ENCODE measurements around the gene ATP2C2.
"Not testable (repeated sequence)": the region's sequence is repeated elsewhere in the genome, so short reads cannot be mapped to it uniquely, and the experiment has no call there.

The ATP2C2 gene

DNA sequence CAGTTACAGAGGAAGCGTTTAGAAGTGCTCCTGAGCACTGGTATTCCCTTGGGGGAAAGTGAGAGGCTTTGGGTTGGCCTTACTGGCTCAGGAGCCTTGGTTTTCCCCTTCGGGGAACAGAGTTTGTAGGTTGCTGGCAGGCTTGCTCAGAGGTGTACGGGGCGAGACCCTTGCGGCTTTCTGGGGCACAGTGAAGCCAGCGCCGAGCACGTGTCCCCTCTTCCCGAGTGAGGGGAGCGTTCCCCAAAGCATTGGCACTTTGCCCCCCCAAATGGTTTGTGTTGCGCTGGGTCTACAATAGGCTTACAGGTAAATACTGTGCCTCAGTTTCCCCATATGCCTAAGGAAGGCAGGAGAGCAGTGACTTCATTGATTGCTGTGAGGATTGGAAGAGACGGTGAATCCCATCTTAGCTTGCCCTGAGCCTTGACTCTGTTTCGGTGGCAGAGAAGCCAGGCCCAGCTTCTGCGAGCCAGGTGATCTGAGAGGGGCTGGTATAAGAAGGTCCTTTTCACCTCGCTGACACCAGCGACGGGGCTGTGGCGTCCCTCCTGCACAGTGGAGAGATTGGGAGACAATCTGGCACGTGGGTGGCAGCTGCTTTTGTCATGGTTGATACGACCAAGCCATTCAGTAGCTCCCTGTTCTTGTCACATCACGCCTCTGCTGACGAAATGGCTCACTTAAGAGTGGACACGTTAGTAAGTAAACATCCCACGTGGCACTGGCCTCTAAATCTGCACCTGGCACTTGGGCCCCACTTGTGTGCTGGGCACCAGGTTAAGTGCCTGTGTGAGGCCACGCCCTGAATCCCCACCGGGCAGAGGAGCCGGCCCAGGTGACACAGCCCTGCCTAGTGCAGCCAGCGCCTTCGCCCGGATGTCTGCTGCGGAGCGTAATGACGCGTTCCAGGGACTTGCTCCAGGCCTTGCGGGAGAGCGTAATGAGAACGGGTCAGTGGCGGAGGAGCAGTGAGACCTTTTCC lies 81.1 kb downstream of the ATP2C2 start:
- DNase-seq (ENCODE audit: low read depth in 2 of 2, low spot score in 1 of 2), result no peak

- no peak for DNase-seq (ENCODE audit: low read depth in 2 of 2, low spot score in 1 of 2)
These were observed 82.0 kb downstream of the ATP2C2 start for GRCh38 chr16:84450176-84450865.

DNA sequence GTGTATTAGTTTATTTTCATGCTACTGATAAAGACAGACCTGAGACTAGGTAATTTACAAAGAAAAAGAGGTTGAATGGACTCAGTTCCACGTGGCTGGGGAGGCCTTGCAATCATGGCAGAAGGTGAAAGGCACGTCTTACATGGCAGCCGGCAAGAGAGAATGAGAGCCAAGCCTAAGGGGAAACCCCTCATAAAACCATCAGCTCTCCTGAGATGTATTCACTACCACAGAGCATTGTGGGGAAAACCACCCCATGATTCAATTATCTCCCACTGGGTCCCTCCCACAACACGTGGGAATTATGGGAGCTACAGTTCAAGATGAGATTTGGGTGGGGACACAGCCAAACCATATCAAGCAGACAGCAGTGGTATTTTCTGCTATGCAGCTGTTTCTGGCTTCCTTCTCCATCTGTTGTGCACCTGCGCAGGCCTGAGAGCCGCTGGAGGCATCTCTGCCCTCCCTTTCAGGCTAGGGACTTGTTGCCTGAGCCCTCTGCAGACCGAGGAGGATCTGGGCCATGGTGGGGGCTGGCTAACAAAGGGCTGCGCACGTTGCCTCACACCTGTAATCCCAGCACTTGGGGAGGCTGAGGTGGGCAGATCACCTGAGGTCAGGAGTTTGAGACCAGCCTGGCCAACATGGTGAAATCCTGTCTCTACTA lies 82.8 kb downstream of the ATP2C2 start:
- not testable (repeated sequence) for DNase-seq (ENCODE audit: low read depth in 2 of 2, low spot score in 1 of 2)

DNA sequence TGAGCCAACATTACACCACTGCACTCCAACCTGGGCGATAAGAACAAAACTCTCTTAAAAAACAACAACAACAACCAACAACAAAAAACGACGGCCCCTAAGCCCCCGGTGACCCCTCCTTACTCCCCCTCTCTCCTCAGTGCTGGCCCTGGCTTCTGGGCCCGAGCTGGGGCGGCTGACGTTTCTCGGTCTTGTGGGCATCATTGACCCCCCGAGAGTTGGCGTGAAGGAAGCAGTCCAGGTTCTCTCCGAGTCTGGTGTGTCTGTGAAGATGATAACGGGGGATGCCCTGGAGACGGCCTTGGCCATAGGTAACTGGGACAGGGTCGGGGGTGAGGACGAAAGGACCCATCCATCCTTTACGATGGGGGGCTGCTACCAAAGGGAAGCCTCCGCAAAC lies 83.4 kb downstream of the ATP2C2 start:
- no peak for DNase-seq (ENCODE audit: low read depth in 2 of 2, low spot score in 1 of 2)

DNA sequence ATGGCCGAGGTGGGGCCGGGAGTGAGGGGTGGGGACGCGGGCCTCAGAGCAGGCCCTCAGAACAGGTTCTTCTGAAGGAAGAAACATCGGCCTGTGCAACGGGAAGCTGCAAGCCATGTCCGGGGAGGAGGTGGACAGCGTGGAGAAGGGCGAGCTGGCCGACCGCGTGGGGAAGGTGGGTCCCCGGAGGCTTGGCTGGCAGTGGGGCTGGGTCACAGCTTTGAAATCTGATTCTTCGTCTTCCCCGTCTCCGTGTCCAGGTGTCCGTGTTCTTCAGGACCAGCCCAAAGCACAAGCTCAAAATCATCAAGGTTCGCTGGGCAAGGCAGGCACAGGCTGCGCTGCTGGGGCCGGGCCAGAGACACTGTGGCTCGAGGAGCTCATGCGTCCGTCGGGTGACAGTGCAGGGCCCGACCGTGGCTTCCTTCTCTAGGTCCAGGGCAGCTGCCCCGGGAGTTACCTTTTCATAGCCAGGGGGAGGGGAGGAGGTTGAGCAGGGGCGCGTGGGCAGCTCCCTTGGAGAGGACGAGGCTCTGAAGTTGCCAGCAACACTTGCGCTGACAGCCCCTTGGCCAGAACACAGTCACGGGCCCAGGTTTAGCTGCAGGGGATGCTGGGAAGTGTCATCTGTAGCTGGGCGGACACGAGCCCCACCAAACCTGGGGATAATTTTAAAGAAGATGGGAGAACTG lies 84.9 kb downstream of the ATP2C2 start:
- DNase-seq (ENCODE audit: low read depth in 2 of 2, low spot score in 1 of 2), result no peak

GRCh38 chr16:84454611-84455010 lies 86.3 kb downstream of the ATP2C2 start:
- no peak for DNase-seq (ENCODE audit: low read depth in 2 of 2, low spot score in 1 of 2)

DNA sequence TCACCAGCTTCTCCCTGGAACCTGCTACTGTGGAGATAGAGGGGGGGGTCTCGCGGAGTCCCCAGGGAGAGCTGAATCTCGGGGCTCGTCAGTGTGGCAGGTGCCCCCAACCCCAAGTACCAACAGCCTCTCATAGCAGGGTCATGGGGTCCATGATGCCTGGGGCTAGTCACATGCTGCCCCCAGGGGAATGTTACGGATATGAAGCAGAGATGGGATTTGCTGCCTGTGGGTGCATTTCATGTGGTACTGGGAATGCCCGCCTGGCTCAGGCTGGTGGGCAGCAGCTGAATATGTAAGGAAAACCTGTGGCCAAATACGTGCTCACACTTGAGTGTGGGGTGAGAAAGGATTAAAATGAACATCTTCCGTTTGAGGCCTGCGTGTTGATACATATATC lies 86.7 kb downstream of the ATP2C2 start:
- no peak for DNase-seq (ENCODE audit: low read depth in 2 of 2, low spot score in 1 of 2)

- DNase-seq (ENCODE audit: low read depth in 2 of 2, low spot score in 1 of 2), result no peak
These were observed 90.5 kb downstream of the ATP2C2 start for GRCh38 chr16:84458606-84459532.

DNA sequence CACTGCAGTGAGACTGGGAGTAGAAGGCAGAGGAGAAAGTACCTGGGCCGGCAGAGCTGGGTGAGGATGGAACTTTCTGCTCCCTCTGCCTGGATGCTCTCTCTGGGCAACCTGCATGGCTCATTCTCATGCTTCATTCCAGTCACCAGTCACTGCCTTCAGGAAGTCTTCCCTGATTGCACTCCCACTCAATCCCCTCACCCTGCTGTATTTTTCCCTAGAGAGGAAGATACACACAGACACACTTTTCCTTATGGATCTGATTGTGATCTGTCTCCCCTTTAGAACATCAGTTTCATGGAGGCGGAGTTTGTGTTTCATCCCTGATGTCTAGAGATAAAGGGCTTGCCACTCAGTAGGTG lies 91.2 kb downstream of the ATP2C2 start:
- DNase-seq (ENCODE audit: low read depth in 2 of 2, low spot score in 1 of 2), result no peak

DNA sequence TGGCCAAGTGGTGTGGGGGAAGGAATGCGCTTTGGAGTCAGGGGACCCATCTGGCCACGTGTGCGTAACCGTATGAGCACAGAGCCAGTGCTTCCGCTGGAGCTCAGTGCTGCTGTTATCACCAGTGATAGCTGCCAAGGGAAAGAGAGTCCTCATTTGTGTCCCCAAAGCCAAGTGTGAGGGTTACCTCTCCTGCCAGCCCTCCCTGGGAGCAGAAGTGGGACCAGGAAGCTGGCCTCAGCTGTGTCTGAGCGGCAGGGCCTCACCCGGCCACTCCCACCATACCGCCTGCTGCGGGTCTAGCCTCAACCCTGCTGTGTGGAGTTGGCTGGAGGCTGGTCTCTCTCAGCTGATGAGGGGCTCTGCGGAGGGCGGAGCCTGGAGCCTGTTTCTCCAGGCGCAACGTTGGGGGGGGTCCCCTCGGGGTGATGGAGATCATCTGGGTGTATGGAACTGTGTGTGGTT lies 91.6 kb downstream of the ATP2C2 start:
- no peak for DNase-seq (ENCODE audit: low read depth in 2 of 2, low spot score in 1 of 2)

- DNase-seq (ENCODE audit: low read depth in 2 of 2, low spot score in 1 of 2), result no peak
These were observed 92.2 kb downstream of the ATP2C2 start for GRCh38 chr16:84460406-84461028.

DNA sequence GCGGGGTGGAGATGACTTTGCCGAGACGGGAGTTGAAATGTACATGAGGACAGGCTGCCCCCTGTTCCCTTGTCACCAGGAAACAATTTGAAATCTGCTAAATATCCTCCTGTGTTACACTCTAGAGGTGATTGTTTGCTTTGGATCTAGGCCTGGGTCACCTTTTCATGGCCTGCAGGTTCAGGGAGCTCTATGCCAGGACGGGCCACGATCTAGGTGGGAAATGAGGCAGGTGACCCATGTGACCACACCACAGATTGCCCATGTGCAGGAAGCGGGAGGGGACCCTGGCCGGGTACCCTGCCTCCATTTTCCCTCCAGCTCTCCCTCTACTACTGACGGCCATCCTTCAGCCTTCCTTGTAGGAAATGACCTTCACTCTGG lies 92.7 kb downstream of the ATP2C2 start:
- DNase-seq (ENCODE audit: low read depth in 2 of 2, low spot score in 1 of 2), result no peak

DNA sequence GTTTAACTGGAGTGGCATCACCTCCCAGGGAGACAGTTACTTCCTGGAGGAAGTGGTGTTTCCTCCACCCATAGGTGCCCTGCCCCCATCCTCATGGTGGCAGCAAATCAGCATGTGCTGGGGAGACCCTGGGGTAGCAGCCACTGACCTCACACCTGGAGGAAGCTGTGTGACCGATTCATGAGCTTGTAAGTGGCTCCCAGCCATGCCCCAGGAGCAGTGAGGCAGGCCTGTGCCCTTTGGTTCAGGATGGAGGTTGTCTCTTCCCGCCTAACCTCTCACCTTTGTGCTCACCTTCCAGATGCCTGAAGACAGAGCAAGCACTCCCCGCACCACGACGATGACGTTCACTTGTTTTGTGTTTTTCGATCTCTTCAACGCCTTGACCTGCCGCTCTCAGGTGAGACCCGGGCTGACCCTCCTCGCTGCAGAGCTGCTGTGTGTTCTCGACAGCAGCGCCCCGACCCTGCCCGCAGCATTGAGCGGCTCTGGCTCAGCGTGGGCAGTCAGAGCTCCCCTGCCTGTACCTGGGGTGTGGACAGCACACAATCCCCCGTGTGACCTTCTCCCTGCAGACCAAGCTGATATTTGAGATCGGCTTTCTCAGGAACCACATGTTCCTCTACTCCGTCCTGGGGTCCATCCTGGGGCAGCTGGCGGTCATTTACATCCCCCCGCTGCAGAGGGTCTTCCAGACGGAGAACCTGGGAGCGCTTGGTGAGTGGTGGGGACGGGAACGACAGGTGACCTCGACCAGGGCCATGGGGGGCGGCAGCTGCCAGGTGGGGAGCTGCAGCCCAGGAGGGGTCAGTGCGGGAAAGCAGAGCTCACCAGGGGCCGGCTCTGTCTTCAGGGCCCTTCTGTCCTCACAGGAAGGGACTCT lies 93.3 kb downstream of the ATP2C2 start:
- no peak for DNase-seq (ENCODE audit: low read depth in 2 of 2, low spot score in 1 of 2)

DNA sequence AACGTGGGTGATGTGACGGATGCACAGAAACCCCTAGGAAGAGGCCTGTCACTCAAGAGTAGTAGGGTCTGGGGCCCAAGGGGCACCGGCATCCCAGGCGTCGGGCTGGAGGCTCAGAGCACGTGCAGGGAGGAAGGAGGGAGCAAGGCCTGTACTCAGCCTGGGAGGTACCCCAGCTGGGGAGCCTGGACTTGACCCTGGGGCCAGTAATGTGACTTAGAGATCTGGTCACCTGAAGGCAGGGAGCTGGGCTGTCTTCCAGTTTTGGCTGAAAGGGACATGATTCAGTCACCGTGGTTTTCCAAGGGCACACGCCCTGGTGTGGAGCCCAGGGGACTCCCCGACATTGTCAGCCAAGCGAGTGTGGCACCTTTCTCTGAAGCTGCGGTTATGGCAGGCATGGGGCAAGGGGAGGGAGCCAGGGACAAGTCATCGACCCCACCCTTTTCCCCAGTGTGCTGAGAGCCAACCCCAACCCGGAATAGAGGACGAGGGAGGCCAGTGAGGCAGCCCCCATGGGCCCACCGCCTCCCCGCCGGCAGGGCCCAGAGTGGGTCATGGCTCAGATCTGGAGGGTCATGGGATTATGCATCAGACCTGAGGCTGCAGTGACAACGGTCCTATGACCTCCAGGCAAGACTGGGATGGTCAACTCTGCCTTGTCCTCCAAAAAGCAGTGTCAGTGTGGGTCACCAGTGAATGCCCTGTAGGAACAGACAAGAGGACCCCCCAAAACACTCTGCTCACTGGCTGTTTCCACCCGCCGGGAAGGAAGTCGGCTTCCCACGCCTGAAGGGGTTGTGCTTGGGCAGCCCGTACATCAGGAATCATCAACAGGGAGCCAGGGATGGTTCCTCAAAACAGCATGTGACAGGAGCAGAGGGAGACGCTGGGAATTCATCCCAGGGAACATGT lies 94.2 kb downstream of the ATP2C2 start:
- no peak for DNase-seq (ENCODE audit: low read depth in 2 of 2, low spot score in 1 of 2)

DNA sequence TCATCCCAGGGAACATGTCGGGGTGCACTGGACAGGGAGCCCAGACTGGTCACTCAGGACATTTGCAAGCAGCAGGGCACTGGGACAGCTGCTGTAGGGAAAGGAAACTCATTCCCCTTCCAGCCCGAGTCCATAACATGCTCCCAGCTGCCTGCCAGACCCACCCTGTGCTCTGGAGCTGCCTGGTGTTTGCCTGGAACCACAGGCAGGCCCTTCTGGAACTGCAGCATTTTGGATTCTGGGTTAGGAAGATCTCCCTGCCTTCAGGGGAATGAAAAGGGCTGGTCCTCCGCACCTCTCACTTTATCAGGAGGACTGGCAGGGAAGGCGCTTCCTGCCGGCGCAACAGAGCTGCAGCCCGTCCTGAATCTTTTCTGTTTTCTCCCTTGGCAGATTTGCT lies 94.9 kb downstream of the ATP2C2 start:
- no peak for DNase-seq (ENCODE audit: low read depth in 2 of 2, low spot score in 1 of 2)

DNA sequence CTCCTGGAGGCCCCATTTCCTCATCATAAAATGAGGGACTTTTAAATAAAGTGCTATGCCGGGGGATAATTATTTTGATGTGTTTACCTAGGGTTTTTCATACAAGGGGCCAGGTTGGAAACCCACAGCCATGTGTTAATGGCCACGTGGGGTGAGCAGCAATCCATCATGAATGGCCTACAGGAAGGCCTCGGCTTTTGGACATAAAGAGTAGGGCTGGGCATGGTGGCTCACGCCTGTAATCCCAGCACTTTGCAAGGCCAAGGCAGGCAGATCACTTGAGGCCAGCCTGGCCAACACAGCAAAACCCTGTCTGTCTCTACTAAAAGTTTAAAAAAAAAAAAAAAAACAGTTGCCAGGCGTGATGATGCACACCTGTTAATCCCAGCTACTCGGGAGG lies 95.8 kb downstream of the ATP2C2 start:
- DNase-seq (ENCODE audit: low read depth in 2 of 2, low spot score in 1 of 2), result no peak

GRCh38 chr16:84465154-84465553 lies 96.8 kb downstream of the ATP2C2 start:
- DNase-seq (ENCODE audit: low read depth in 2 of 2, low spot score in 1 of 2), result no peak

DNA sequence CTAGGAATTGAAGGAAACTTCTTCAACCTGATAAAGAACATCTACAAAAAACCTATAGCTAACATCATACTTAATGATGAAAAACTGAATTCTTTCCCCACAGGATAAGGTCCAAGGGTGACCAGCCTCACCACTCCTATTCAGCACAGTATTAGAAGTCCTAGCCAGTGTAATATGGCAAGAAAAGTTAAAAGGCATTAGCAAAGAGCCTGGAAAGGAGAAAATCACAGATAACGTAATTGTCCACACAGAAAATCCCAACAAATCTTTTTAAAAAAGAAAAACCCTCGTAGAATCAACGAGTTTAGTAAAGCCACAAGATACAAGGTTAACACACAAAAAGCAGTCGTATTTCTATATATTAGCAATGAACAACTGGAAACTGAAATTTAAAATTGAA lies 98.4 kb downstream of the ATP2C2 start:
- DNase-seq (ENCODE audit: low read depth in 2 of 2, low spot score in 1 of 2), result no peak

Data from stimulated activated CD8-positive, alpha-beta memory T cell treated with anti-CD3 and anti-CD28 coated beads, Interleukin-4, amount 100 ng/mL, for 1 hour (primary cell).